Fibroblast of mammary gland (primary cell): ENCODE results near the gene SORCS2.

Source experiments
- DNase-seq: peaks from one replicate; pipeline ENCODE4 v3.0.0-alpha.2; 2010; ENCODE audit warnings: low read depth
- H3K4me3 ChIP-seq: 2 replicates; pipeline ENCODE4 v1.5.1; 2011; ENCODE audit warnings: low read depth, mild to moderate bottlenecking, low read length, moderate library complexity; ENCODE audit not compliant: control insufficient read depth
- TF ChIP-seq, protein P1 (sequence below): conservative IDR thresholded peaks from 2 replicates; pipeline ENCODE4 v1.5.1; 2011; ENCODE audit warnings: low read depth, low read length, inconsistent platforms; ENCODE audit not compliant: control insufficient read depth, insufficient read depth

Gene SORCS2

DNA sequence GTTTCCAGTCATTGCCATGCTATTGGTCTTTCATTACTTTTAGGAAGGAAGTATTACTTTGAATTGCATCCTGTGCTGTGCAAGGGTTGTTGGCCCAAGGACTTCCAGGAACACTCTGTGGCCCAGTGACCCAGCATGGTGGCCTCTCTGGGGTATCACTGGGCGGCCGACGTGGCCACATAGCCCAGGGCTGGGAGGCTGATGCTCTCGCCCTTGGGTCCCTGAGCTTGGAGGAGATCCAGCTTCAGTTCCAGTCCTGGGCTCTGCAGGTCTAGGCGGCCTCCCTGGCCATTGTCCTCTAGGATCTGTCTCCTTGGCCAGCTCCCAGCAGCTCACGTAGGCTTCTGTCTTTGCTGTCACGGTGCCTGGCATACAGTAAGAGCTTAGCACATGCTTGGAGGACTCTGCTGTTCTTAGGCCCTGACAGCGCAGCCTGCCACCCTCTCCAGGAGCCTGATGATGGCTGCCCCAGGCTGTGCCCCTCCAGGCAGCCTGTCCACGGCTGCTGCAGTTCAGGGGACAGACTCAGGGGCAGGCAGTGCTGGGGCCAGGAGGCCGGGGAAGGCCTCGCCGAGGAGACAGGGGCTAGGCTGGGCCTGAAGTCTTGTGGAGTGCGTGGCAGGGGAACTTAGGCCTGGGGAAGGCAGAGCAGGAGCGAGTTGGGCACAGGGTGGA lies 42.2 kb downstream of the SORCS2 start:
- no peak overlapping the region for H3K4me3 ChIP-seq
- DNase-seq = no peak
- TF ChIP-seq, protein P1, sequence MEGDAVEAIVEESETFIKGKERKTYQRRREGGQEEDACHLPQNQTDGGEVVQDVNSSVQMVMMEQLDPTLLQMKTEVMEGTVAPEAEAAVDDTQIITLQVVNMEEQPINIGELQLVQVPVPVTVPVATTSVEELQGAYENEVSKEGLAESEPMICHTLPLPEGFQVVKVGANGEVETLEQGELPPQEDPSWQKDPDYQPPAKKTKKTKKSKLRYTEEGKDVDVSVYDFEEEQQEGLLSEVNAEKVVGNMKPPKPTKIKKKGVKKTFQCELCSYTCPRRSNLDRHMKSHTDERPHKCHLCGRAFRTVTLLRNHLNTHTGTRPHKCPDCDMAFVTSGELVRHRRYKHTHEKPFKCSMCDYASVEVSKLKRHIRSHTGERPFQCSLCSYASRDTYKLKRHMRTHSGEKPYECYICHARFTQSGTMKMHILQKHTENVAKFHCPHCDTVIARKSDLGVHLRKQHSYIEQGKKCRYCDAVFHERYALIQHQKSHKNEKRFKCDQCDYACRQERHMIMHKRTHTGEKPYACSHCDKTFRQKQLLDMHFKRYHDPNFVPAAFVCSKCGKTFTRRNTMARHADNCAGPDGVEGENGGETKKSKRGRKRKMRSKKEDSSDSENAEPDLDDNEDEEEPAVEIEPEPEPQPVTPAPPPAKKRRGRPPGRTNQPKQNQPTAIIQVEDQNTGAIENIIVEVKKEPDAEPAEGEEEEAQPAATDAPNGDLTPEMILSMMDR = no peak

GRCh38 chr4:7235030-7235380 lies 42.7 kb downstream of the SORCS2 start:
- TF ChIP-seq, protein P1 = no peak
- no peak for DNase-seq
- H3K4me3 ChIP-seq = no peak overlapping the region

DNA sequence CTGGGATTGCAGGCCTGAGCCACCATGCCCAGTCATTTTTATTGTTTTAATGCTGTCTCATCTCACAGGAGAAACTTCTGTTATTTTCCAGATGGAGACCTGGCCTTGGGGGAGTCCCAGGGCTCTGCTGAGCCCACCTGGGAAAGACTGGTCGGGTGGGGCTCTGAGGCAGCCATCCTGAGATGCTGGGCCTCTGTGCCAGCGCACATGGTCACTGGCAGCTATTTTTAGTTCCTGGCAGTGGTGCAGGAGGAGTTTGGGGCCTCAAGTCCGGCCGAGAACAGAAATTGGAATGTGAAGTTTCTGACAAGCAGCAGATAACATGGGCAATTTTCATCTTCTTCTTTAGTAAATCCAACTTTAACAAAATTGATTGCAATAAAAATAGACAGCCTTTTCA lies 44.5 kb downstream of the SORCS2 start:
- no peak for DNase-seq

GRCh38 chr4:7237873-7238272 lies 45.5 kb downstream of the SORCS2 start:
- H3K4me3 ChIP-seq = no peak overlapping the region
- TF ChIP-seq, protein P1 = no peak
- peak; percentile 73 for DNase-seq

More for the DNA sequence above, 44.5 kb downstream of the SORCS2 start:
- no peak overlapping the region for H3K4me3 ChIP-seq
- TF ChIP-seq, protein P1 = no peak

DNA sequence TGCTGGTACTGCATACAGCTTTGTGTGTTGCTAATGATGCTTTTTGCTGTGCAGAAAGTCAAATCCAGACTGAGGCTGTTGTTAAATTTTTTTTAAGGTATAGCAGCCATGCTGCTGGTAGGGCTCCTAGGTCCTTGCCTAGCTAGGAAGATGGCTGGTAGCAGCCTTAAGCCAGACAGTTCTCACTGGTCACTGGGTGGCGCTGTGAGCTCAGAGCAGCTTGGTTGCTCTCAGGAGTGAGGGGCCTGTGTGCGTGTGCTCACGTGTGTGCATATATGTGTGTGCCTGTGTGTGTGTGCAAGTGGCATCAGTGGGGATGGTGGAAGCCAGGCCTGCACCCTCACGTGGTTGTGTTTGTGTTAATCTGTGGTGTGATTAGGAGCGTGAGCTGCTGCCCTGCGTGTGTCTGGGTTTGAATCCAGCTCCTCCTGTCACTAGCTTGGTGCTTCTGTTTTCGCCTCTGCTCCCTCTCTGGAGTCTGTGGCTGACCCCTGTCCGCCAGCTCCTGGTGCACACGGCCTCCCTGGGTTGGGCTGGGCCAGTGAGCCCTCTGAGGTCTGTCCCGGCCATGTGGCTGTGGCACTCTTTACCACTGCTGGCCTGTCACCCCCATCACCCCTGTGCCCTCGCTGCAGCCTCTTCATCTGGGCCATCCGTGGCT lies 46.1 kb downstream of the SORCS2 start:
- TF ChIP-seq, protein P1 = peak; percentile 31
- H3K4me3 ChIP-seq = no peak overlapping the region
- DNase-seq = peak; percentile 27

DNA sequence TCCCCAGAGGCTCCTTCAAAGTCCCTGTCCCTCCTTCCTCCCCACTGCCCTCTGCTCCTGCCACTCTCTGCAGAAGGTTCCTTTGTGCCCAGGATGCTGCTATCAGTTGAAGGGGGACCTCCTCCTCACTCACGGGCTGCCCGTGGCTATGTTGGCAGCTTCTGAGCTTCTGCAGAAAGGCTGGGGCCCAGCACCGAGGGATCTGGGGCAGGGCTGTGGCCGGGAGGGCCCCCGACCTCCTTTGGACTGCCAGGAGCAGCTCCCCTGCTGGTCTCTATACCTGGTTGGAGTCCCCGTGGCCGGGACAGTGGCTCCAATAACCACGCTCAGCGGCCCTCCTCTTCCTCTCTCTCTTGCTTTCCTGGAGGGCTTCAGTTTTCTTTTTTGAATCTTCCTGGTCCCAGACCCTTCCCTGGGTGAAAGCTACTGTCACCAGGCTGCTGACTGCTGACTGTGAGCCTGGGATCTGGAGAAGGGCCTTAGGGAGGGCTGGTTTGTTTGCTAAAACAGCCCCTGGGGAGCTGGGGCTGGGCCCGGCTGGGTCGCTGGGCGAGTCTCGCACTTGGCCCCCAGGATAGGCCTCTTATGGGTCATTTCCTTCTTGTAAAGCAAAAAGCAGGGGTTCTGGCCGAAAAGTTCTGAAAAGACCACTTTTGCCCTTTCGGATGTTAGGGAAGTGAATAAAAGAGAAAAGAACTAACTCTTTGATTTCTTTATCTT lies 46.9 kb downstream of the SORCS2 start:
- no peak overlapping the region for H3K4me3 ChIP-seq
- TF ChIP-seq, protein P1 = no peak
- no peak for DNase-seq
